Breast epithelium (tissue), 3 donors: Measurements from ENCODE around the gene RIOX2.

Experiments
- CTCF ChIP-seq, 3 donors: fragments of 450-650 bp; IDR thresholded peaks; one replicate each; pipeline ENCODE4 v1.5.1; 2016 to 2017; ENCODE audit warnings: antibody characterized with exemption in 3 of 3, mild to moderate bottlenecking in 3 of 3, moderate library complexity in 3 of 3
- POLR2A ChIP-seq: fragments of 450-650 bp; IDR thresholded peaks from one replicate; pipeline ENCODE4 v1.6.1; 2016; ENCODE audit warnings: antibody characterized with exemption, mild to moderate bottlenecking, moderate library complexity
- POLR2AphosphoS5 ChIP-seq, 3 donors: sonication (generic); formaldehyde crosslinking; IDR thresholded peaks; one replicate each; pipeline ENCODE4 v1.6.1; 2017; ENCODE audit warnings: antibody characterized with exemption in 3 of 3

GRCh38 chr3:97899331-97899730 lies 72.9 kb downstream of the RIOX2 start:
- TF ChIP-seq CTCF (IDR thresholded peaks at IDR 0.05) (no peak), POLR2A (no peak), POLR2AphosphoS5 (IDR thresholded peaks at IDR 0.05) (no peak)
